NB4 (cell line): ENCODE results near the gene NELL2.

Experiments
- DNase-seq: peaks from one replicate; pipeline ENCODE4 v3.0.0; 2010; ENCODE audit warnings: low read depth
- H3K4me3 ChIP-seq: one replicate; pipeline ENCODE4 v1.5.1; 2011; ENCODE audit warnings: mild to moderate bottlenecking, low read depth, low read length, moderate library complexity
- MYC ChIP-seq: IDR thresholded peaks from 2 replicates; pipeline ENCODE4 v1.6.1; 2011; ENCODE audit warnings: low read depth, low read length
- POLR2A ChIP-seq: IDR thresholded peaks from 2 replicates; pipeline ENCODE4 v1.6.1; 2011; ENCODE audit warnings: mild to moderate bottlenecking; ENCODE audit not compliant: insufficient read length; ENCODE audit errors: extremely low read depth
- TF ChIP-seq, protein P1 (sequence below): IDR thresholded peaks from 2 replicates; pipeline ENCODE4 v1.6.1; 2011; ENCODE audit warnings: low read depth, low read length
- TF ChIP-seq, protein P2 (sequence below): IDR thresholded peaks from one replicate; pipeline ENCODE4 v1.5.1; 2012; ENCODE audit warnings: low read depth, low read length

The NELL2 gene

DNA sequence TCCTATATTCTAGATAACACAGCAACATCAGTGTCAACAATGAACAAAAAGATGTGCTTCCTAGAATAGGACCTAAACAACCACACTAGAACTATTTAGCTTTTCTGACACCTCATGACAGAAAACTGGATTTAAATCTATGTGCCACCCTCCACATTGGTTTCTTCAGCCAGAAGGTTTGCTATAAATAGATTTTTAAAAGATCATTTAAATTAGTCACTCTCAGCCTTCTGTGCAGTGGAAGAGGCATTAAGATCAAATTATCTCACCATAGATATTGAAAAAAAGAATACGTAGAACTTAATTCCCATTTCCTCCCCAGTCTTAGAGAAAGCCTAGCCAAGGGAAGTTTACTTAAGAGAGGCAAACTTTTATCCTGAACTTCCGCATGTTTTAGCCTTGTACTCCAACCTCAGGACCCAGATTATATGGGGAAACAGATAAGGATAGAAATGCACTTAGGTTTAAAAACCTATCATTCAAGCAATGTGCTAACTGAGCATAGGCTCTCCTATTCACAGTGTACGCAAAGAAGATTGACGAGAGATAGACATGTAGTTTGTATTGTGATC, 59.6 kb downstream of the NELL2 start:
- no peak for DNase-seq
- H3K4me3 ChIP-seq: no peak overlapping the region
- no peak for TF ChIP-seq MYC
- TF ChIP-seq, protein P1, sequence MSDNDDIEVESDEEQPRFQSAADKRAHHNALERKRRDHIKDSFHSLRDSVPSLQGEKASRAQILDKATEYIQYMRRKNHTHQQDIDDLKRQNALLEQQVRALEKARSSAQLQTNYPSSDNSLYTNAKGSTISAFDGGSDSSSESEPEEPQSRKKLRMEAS: no peak
- no peak for TF ChIP-seq POLR2A

DNA sequence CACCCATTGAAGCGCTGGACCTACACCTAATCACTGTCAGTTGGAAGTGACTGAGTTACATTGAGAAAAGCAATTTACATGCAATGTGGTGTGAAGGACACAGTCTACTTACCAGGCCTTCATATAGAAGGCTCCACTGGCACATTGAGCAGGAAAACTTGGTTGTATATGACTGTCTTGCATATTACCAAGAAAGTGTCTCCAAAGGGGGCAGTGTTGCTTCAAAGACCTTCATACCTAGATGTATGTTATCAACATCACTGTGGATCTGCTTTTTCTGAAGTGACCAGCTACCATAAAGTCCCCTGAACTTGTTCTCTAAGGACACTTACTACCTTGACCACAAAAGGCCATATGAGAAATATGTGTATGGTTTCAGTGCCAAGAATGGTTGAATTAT, 64.1 kb downstream of the NELL2 start:
- no peak overlapping the region for H3K4me3 ChIP-seq
- DNase-seq: peak; percentile 35
- TF ChIP-seq, protein P2, sequence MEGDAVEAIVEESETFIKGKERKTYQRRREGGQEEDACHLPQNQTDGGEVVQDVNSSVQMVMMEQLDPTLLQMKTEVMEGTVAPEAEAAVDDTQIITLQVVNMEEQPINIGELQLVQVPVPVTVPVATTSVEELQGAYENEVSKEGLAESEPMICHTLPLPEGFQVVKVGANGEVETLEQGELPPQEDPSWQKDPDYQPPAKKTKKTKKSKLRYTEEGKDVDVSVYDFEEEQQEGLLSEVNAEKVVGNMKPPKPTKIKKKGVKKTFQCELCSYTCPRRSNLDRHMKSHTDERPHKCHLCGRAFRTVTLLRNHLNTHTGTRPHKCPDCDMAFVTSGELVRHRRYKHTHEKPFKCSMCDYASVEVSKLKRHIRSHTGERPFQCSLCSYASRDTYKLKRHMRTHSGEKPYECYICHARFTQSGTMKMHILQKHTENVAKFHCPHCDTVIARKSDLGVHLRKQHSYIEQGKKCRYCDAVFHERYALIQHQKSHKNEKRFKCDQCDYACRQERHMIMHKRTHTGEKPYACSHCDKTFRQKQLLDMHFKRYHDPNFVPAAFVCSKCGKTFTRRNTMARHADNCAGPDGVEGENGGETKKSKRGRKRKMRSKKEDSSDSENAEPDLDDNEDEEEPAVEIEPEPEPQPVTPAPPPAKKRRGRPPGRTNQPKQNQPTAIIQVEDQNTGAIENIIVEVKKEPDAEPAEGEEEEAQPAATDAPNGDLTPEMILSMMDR: peak; percentile 11
- TF ChIP-seq, protein P1: no peak

DNA sequence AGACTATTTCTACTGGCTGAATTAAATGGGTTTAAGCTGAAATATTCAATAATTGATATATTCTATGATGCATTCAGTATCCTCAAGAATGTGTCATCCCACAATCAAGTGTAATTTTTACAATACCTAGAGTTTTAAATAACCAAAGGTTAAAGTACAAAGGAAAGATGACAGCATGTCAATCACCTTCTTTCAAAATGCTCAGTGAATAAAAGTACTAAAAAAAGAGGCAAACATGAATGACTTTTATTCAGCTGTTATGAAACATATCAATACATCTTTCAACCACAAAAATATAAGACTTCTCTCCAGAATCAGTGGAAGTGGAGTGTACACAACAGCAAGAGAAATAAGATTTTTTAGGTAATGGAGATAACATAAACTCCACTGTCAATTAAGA, 72.0 kb downstream of the NELL2 start:
- no peak for DNase-seq
- TF ChIP-seq, protein P2: no peak
- TF ChIP-seq MYC (no peak), POLR2A (no peak)
- TF ChIP-seq, protein P1: no peak
- no peak overlapping the region for H3K4me3 ChIP-seq

DNA sequence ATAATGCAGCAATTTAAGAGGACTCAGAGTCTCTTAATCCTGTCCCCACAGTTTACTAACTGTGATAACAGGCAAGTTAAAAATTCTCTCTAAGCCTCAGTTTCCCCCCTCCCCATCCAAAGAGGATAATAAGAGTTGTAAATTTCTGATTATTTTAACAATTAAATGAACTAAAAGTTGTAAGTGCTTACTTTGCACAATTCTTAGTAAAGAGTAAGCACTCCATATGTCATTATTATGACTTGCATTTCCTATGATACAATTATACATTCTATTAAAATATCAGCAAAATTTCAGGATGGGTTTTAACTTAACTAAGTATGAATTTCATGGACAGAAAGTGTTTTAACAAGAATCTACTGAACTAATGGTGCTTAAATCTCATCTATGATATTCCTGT, 80.1 kb downstream of the NELL2 start:
- no peak for DNase-seq
- H3K4me3 ChIP-seq: no peak overlapping the region
- no peak for TF ChIP-seq MYC
- no peak for TF ChIP-seq POLR2A
- TF ChIP-seq, protein P1: no peak
- TF ChIP-seq, protein P2: no peak

DNA sequence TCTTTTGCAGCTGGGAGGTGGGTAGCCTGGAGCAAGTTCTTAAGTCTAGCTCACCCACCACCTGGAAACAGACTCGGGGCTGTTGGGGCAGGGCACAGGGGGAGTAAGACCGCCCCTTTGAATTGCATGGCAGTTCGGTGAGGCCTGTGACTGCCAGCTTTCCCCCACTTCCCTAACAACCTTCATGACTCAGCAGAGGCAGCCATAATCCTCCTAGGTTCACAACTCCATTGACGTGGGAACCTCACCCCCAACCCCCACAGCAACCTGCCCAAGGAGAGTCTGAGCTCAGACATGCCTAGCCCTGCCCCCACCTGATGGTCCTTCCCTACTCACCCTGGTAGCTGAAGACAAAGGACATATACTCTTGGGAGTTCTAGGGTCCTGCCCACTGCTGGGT, 87.4 kb downstream of the NELL2 start:
- TF ChIP-seq POLR2A (no peak), MYC (no peak)
- TF ChIP-seq, protein P2: no peak
- TF ChIP-seq, protein P1: no peak
- no peak overlapping the region for H3K4me3 ChIP-seq
- DNase-seq: no peak

DNA sequence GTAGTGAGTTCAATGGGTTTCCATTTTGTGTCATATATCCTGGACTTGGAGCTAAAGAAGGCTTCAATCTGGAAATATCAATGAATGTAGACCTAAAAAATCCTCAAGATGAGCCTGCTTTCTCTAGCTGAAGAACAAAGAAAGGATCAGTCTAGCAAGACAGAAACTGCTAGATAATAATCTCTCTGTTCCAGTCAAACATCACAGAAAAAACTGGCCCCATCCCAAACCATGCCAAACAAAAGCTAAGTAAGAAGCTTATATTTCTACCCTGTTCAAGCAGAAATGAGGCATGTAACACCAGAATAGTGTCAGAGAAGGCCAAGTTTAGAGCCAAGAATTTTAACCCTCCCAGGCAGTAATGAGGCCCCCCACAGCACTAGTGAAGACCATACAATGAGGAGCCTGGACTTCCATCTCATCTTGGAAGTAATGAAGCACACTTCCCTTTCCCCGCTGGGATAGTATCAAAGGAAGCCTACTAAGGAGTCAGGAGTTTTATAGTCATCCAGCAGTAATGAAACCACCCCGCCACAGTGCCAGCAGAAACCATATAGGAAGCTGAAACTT, 95.8 kb downstream of the NELL2 start:
- TF ChIP-seq, protein P2: no peak
- TF ChIP-seq, protein P1: no peak
- no peak for TF ChIP-seq MYC
- no peak for TF ChIP-seq POLR2A
- no peak for DNase-seq
- no peak overlapping the region for H3K4me3 ChIP-seq
